GM19372 (cell line): Measurements from ENCODE around the gene C20orf141.

Experiments used
- ATAC-seq: cut with Tn5 transposase; IDR thresholded peaks from one replicate; pipeline ENCODE4 v1.9.1; 2021; ENCODE audit warnings: mild to moderate bottlenecking, low read depth, moderate library complexity; ENCODE audit not compliant: unreplicated experiment

C20orf141 gene

GRCh38 chr20:2840967-2841531 is 26.3 kb downstream of the C20orf141 start:
- ATAC-seq, result peak; percentile 19

GRCh38 chr20:2845607-2846006 is 30.8 kb downstream of the C20orf141 start:
- ATAC-seq, result no peak

GRCh38 chr20:2846698-2847097 is 31.9 kb downstream of the C20orf141 start:
- ATAC-seq, result no peak

- no peak for ATAC-seq
Measured at GRCh38 chr20:2847802-2848201, 33.0 kb downstream of the C20orf141 start.

GRCh38 chr20:2849529-2849928 is 34.7 kb downstream of the C20orf141 start:
- no peak for ATAC-seq

GRCh38 chr20:2851086-2851485 is 36.3 kb downstream of the C20orf141 start:
- ATAC-seq, result no peak

GRCh38 chr20:2858591-2858990 is 43.8 kb downstream of the C20orf141 start:
- ATAC-seq, result no peak

- no peak for ATAC-seq
Measured at GRCh38 chr20:2859330-2860121, 44.7 kb downstream of the C20orf141 start.

- ATAC-seq, result no peak
Measured at GRCh38 chr20:2864626-2865025, 49.8 kb downstream of the C20orf141 start.

GRCh38 chr20:2865101-2865500 is 50.3 kb downstream of the C20orf141 start:
- ATAC-seq, result no peak
